Activated effector memory CD4-positive, alpha-beta T cell treated with anti-CD3 and anti-CD28 coated beads, Interleukin-2, amount 50 U/mL, for 16 hours (primary cell): ENCODE data around the gene DGCR2.

Experiments
- DNase-seq: peaks from one replicate; pipeline ENCODE4 v3.0.0-alpha.2; 2020

Gene DGCR2

DNA sequence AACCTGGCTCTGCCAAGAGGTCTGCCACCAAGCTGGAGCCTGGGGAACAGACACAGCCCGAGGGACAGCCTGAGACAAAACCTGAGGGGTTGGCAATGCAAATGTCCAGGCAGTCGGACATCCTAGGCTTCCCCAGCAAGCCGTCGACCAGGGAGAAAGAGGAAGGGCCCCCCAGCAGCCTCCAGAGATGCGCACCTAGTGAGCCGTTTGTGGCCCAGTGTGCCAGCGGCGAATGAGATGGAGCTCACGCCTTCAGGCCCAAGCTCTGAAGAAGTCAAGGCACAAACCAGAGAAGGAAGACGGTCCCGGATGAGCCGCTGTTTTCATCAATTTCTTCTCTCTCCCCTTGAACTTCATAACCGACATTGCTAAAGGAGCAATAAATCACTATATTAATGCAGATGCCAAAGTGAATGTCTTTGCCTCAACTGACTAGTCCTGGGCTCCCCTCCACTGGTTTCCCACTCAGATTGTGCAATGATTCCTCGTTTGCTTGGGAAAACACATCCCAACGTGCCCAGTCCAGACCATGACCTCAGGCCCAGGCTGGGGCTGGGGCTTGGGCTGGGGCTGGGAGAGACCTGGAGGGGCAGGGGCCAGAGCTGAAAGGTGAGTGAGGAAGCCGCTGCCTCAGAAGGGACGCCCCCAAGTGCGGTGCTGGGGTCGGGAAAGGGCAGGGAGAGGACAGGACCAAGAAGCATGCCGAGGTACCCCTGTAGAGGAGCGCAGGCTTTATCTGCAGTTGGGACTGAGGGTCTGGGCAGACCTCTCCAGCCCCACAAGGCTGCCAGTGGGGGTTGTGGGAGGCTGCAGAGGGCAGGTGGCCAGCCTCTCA lies 3.5 kb upstream of the DGCR2 start:
- no peak for DNase-seq

DNA sequence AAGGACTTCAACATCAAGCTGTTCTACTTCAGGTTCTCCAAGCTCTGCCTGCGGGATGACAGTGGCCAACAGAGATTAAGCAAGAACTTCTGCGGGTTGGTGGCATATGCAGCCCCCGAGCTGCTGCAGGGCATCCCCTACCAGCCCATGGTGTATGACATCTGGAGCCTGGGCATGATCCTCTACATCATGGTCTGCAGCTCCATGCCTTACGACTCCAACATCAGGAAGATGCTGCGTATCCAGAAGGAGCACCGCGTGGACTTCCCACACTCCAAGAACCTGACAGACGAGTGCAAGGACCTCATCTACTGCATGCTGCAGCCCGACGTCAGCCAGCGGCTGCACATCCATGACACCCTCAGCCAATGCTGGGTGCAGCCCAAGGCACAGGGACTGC lies 2.8 kb upstream of the DGCR2 start:
- DNase-seq: no peak

DNA sequence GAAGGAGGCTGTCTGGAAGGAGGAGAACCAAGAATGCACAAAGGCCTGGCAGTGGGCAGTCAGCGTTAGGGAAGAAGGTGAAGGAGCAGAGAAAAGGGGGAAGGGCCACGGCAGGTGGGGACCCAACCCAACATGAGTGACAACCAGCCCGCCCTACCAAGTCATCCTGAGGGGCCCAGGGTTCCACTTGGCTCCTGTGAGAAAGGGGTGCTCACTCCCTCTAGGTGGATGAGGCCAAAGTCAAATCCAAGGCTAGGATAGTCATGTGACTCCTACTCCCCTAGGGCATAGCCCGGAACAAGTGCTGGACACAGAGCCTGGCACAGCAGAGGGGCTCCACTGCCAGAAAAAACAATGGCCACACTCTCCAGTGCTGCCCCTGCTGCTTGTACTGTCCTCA lies 2.2 kb upstream of the DGCR2 start:
- no peak for DNase-seq

DNA sequence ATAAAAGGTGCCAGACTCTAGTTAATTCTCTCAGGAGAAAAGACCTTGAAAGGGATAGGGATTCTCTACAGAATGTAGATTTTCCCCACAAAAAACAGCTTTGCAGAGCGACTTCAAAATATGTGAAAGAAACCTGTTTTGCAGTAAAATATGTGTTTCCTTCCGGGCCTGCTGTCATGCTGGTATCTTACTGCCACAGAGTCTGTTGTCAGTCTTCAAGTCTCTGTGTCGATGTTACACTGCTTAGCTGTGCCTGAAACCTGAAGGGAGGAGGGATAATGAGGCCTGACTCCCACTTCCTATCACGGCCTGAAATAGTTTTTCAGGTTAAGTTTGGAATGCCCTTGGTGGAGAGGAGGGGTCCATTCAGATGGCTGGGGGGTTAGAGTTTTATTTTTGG lies 1.7 kb upstream of the DGCR2 start:
- DNase-seq: no peak

DNA sequence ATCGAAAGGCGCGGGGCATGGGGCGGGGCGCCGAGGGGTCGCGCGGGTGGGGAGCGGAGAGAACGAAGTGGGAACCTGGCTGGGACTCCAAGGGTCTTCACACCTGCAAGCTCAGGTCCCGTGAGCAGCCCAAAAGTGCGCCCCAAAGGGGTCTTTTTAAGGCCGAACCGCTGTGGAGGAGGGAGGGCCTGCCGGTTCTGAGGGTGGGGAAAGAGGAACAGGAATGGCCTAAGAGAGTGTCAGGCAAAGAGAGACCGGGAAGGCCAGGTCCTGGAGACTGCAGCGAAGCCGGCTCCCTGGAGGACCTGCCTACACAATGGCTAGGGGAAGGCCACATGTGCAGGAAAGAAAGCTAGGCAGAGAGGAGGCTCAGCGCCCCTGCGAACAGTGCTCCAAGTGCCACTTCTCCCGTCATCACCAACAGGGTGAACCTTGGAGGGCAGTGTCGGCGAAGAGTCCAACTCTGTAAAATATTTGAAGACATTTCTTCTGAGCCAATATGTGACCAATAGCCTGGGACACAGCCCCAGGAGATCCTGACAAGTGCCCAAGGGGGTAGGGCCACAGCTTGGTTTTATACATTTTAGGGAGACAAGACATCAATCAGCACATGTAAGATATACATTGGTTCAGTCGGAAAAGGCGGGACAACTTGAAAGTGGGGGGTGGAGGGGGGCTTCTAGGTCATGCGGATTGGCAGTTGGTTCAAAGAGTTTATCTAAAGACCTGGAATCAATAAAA lies 710 bp upstream of the DGCR2 start:
- no peak for DNase-seq

DNA sequence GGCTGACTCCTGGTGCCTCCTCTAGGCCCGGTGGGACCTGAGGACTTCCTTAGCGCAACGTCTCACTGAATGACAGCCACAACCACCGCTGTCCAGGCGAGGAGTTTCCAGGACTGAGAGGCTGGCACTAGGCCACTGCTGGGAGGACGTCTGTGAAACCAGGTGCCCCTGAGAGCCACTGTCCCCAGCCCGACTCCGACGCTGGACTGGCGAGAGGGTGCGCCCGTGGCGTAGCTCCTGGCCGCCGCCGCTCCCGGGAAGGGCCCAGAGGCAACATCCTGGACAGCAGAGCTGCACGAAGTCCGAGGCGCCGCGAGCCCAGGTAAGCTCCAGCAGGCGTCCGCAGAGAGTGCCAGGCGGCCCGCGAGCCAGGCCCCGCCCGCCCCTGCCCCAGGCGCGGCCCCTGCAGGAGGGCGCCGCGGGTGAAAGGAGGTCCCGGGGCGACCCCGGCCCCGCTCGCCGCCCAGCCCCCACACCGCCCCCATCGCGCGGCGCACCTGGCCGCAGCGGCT lies 525 bp downstream of the DGCR2 start:
- DNase-seq: peak; percentile 77

DNA sequence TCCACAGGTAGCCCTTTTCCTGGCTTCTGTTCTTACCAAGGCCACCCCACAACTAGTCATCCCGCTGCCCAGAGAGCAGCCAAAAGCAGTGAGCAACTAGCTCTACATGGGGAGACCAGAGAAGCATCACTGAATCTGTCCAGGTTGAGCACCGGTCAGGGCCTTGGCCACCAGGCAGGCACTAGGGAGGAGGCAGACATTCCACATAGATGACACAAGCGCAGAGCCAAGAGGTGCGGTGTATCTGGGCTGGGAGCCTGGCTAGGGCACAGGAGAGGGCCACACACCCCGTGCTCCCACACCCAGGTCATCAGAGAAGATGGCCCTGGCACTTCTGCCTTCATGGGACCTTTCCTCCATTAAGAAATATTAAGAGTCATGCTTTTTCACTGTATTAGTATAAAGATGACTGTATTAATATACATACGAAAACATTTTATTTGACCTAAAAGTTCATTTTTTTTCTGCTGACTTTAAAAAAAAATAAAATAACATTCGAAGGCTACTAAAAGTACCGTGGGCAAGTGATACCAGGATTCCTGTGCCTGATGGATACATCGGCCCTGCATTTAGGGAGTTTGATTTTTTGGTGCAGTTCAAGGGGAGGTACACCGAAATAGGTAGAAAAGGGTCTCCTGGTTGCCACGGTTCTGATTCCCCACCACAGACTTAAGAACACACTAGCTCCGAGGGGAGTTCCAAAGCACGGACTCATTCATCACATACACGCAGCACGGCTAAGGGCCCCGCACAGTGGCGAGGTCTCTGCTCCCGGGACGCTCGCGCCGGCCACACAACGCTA lies 1.2 kb downstream of the DGCR2 start:
- no peak for DNase-seq

DNA sequence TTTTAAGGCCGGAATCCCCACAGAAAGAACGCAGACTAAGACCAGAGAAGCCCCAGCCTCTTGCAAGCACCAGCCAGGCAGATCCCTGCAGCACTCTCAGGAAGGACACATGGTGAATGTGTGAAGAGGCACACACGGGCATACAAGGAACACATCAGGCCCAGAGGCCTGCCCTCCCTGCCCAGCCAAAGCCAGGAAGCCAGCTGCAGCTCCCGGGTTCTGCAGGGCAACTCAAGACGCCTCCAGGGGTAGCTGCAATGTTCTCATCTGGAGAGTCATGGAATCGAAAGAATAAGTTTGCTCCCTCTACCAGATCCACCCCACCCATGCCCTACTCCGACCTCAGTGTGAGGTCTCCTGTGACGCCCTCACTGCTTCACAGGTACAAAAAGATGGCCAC lies 2.3 kb downstream of the DGCR2 start:
- no peak for DNase-seq

DNA sequence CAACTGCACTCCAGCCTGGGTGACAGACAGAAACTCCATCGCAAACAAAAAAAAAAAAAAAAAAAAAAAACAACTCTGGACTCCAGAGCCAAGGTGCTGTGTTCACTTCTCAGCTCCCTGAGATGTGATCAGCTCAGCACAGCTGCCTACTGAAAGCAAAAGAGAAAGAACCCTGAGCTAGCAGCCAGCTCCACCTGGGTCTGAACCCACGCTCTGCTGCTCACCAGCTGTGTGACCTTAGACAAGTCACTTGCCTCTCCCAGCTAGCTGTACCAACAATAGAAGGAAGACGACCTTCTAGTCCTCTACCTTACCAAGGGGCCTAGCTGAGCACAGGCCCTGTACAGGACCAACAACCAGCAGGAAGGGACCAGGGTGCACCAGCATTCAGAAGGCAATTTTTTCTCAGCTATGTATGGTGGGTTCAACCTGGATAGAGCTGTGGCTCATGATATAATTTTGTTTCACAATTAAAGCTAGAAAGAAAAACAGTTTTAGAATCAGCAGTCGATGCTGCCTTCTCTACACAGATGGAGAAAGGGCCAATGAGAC lies 3.8 kb downstream of the DGCR2 start:
- no peak for DNase-seq

DNA sequence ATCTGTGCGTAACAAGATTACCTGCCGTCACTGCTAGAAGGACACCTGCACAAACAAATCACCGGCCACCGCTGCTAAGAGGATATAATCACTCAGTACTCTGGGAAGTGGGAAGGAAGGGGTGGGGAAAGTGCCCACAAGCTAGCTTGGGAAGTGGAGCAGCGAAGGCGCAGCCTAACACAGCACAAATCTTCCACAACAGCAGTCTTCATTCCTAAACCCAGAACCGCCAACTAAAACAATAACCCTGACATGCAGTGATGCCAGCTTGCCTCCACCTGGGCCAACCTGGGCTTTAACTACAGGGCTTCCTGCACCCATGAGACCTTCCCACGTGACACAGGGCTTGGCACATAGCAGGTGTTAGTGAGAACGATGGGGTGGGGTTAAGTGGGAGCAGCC lies 5.1 kb downstream of the DGCR2 start:
- no peak for DNase-seq

DNA sequence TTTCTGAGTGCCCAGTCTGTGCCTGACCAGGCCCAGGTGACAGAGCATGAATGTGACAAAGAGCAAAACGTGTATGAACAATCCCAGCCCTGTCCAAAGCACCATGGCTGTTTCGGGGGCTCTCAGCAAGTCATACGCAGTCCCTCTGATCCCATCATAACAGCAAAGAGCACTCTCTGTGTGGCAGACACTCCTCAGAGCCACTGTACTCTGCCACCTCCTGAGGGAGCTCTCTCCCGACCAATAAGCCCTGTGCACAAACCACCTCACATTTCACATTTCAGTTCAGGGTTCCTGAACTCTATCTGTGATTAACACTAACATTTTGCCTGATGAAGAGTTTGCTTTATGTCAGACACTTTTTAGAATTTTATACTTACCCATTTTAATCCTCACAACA lies 6.6 kb downstream of the DGCR2 start:
- peak; percentile 58 for DNase-seq

DNA sequence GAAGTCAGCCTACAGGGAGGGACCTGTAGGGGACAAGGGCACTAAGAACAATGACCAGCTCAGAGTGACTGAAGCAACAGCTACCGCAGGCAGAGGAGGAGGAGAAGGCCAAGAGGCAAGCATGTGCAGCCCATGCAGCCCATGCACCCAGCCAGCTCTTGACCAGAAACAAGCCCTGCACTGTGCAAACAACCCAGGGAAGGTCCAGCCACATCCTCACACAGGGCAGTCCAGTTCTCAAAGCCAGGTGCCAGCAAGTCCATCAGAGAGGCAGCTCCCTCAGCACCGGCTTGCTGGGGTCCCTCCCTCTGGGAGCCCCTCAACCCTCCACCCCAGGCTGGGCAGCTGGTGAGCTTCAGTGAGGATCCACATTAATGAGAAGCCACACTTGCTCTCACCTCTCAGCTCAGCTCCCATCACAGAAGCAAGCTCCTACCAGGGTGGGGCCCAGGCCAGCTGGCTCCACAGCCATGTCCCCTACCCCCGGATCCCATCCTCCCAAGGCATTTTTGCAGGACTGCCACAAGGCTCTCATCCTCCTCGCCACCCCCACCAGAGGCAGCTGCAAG lies 7.1 kb downstream of the DGCR2 start:
- DNase-seq: peak; percentile 60

DNA sequence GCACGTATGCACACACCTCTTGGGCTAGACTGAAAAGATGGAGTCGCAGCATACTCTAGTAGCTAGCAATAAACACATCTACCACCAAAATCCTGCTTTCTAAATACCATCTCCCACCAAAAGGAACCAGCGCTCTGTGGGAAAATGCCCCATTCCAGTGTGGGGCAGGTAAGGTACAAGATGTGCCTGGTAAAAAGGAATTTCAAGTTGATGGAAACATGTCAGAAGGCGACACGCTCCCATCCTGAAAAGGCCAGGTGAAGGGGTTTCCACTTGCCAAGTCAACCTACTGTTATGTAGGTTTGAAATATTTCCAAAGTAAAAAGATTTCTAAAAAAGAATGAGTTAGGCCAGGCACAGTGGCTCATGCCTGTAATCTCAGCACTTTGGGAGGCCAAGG lies 8.8 kb downstream of the DGCR2 start:
- DNase-seq: peak; percentile 9

DNA sequence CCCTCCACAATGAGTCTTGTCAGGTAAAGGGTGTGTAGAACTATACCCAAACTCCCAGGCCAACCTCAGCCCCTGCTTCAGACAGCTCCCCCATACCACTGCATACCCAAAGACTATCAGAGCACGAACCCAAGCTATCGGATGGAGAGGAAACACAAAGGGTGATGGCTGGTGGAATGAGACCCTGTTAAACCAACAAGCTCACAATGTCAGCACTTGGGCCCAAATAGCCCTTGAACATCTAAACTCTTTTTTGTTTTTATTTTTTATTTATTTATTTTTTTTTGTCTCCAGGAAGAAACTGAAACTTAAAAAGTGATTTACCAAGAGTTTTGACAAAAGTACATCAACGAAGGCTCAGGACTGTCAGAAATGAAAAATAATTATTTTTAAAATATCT lies 10.6 kb downstream of the DGCR2 start:
- DNase-seq: peak; percentile 39

DNA sequence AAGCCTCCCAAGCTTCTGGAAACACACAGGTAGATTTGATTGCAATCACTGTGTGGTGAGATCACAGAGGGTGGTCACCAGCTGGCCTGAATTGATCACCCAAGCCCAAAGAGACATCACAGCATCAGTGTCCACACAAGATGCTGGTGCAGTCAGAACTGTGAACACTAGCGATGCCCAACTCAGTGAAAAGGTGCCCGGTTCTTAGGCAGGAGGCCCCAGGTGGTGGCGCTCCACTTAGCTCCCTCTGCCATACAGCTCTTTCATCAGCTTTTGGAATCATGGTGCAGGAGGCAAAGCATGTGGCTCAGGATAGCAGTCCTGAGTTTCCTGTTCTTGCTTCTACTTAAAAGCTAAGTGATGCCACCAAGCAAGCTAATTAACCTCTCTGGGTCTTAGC lies 11.1 kb downstream of the DGCR2 start:
- peak; percentile 62 for DNase-seq

DNA sequence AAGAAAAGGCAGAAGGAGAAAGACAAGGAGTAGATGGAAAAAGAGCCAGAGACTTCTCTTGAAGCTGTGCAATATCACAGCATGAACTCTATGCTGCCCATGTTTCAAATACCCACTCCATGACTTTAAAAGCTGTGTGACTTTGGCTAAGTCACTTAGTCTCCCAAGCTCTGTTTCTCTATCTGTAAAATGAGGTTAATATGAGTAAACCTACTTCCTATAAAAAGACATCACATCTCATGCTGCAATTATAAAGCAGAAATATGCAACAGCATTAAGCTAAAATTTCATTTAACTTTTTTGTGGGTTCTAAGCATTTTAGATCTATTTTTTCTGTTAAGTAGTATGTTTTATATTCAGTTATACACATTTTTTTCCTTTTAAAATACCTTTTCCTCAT lies 11.6 kb downstream of the DGCR2 start:
- no peak for DNase-seq

DNA sequence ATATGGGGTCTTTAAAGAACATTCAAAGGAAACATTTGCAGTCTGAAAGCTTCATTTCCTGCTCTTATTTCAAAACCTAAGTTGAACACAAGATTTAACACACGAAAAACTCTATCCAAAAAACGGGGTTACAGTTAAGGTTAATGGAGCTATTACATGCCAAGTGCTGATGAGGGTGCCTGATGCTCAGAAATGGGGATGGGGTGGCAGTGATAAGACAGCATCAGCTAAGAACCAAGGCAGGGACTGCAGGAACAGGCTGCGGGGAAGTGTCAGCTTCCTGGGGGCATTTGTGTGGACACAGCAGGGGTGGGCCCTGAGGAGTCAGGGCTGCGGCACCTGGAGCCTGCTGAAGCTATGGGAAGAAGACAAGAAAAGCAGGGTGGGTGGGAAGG lies 12.2 kb downstream of the DGCR2 start:
- DNase-seq: peak; percentile 64

DNA sequence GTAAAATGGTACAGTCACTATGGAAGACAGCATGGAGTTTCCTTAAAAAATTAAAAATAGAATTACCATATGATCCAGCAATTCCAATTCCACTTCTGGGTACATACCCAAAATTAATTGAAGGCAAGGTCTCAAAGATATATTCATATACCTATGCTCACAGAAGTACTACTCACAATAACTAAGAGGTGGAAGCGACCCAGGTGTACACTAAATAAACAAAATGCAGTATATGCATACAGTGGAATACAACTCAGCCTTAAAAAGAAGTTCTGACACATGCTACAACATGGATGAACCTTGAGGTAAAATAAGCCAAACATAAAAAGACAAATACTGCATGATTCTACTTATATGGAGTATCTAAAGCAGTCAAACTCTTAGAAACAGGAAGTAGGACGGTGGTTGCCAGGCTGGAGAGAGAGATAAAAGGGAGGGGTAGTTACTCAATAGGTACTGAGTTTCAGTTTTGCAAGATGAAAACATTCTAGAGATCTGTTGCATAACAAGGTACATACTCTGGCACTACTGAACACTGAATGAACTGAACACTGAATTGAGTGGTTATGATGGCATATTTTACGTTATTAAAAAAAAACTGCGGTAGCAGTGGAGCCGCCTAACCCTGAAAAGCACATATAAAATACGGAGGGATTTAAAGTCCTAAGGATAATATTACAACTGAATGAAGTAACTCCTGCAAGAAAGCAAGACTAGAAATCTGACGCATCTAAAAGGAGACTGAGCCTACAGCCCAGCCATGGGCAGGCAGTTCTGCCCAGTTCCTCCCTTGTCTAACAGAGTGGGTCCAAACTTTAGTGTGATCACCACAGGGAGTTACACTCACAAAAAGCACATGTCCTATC lies 12.8 kb downstream of the DGCR2 start:
- peak; percentile 79 for DNase-seq

DNA sequence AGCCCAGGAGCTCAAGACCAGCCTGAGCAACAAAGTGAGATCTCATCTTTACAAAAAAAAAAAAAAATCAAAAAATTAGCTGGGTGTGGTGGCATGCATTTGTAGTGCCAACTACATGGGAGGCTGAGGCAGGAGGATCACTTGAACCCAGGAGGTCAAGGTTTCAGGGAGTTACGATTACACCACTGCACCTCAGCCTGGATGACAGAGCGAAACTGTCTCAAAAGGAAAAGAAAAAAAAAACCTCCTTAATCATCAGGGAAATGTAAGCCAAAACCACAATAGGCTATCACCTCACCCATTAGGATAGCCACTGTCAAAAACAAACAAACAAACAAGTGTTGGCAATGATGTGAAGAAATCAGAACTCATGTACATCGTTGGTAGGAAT lies 13.4 kb downstream of the DGCR2 start:
- peak; percentile 59 for DNase-seq

DNA sequence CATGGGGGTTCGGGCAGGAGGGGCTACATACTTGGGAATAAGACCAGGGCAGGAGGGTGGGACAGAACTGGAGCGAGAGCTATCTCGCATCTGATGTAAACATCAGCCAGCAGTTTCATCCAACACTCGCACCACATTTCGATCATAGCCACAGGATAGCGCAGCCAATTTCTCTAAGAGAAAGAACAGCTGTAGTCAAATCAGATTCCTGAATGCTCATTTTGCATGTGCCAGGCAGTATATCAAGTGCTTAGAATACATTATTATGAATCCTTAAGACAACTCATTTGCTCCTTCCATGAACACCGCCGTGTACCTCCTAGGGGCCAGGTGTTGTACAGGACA lies 14.5 kb downstream of the DGCR2 start:
- peak; percentile 2 for DNase-seq

DNA sequence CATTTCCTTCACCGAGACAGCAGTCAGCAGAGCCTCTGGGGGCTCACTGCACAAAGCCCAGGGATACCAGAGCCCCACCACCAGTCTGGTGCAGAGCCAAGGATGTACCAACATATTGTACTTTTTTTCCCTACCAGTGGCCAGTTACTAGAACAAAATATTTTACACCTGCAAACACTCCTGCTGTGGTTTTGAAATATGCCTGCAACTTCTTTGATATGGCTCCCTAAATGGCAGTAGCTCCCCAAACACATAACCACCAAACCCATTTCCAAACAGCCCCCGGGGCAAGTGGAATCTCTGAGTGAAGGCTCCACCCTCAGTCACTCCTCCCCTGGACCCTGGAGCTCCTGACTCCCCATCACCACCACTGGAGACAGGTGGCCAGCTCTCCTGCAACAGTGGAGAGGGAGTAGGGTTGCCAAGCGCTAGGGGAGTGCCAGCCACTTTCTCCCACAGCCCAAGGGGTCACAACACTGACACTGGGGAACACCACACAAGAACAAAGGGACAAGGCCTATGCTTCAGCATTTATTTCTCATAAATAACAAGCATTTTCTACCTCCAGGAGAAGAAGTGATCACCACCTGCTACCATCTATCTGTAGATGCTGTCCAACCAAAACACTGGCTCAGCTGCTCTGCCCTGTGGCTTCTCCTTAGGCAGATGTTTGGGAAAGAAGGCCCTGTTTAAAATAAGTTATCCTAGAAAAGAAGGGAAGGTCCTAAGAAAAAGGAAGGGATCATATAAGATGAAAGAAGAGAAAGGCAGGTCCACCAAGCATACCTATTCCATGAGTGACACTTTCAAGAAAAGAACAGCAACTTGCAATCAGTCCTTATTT lies 15.1 kb downstream of the DGCR2 start:
- DNase-seq: peak; percentile 49
